RWPE2 (cell line): ENCODE measurements around the gene ZDHHC17.

Source experiments
- ATAC-seq: fragments of 200-7000 bp; cut with Tn5 transposase; 3 replicates; pipeline ENCODE4 v1.9.1; 2021; ENCODE audit warnings: low read depth
- DNase-seq: peaks from one replicate; pipeline ENCODE4 v3.0.0-alpha.2; 2020; ENCODE audit warnings: low spot score
- H3K27ac ChIP-seq: fragments of 450-650 bp; 2 replicates; pipeline ENCODE4 v1.5.1; 2017; ENCODE audit warnings: mild to moderate bottlenecking; ENCODE audit not compliant: poor library complexity, severe bottlenecking
- H3K27me3 ChIP-seq: fragments of 250-450 bp; sonication (Bioruptor Pico); 2 replicates; pipeline ENCODE4 v1.5.1; 2021; ENCODE audit warnings: mild to moderate bottlenecking, moderate library complexity; ENCODE audit not compliant: insufficient read depth, poor library complexity, severe bottlenecking
- H3K36me3 ChIP-seq: fragments of 250-450 bp; sonication (Bioruptor Pico); 2 replicates; pipeline ENCODE4 v1.5.1; 2020; ENCODE audit warnings: low read depth, mild to moderate bottlenecking, moderate library complexity
- H3K4me1 ChIP-seq: fragments of 250-450 bp; sonication (Bioruptor Pico); 2 replicates; pipeline ENCODE4 v1.5.1; 2021; ENCODE audit warnings: mild to moderate bottlenecking, moderate library complexity; ENCODE audit not compliant: insufficient read depth, poor library complexity, severe bottlenecking
- H3K4me3 ChIP-seq: fragments of 250-450 bp; sonication (Bioruptor Pico); 2 replicates; pipeline ENCODE4 v1.5.1; 2021; ENCODE audit warnings: mild to moderate bottlenecking, moderate library complexity; ENCODE audit not compliant: severe bottlenecking
- H3K9me3 ChIP-seq: fragments of 250-450 bp; sonication (Bioruptor Pico); 2 replicates; pipeline ENCODE4 v1.5.1; 2021; ENCODE audit warnings: mild to moderate bottlenecking, moderate library complexity; ENCODE audit not compliant: severe bottlenecking
- TF ChIP-seq, protein P1 (sequence below): fragments of 450-650 bp; IDR thresholded peaks from one replicate; pipeline ENCODE4 v1.5.1; 2017; ENCODE audit warnings: mild to moderate bottlenecking, moderate library complexity; ENCODE audit not compliant: poor library complexity, severe bottlenecking

The ZDHHC17 gene

DNA sequence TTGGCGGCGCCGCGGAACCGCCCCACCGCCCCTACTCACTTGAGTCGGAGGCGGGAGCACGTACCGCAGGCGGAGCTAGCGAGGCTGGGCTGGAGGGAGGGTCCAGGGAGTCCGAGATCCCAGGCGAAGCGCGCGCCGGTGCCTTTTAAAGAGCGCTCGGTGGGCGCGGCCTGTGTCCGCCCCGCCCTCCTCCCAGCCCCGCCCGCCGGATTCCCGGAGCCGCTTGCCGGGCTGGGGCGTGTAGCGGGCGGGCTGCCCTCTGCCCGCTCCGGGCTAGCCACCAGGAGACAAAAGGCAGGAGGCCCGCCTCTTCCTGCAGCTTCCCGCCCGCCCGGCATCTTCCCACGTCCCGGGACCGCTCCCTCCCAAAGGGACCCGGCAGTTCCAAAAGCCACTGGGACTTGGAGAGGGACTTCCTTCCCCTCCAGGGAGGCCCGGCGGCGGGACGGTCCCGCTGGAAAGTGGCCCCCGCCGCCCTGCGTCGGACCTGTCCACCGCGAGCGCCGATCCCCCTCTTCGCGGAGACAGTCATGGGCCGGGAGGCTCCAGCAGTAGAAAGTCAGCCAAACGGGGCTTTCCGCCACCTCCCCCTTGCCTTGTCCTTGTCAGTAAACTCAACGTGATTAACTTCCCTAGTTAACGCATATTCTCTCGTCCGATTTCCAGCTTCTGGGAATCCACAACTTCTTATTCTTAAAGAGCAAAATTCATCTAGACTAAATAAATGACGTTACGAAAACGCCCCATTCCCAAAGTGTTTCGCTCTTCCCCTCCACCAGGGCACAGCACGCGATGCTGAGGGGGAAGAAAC lies 115.2 kb downstream of the ZDHHC17 start, which contains the start of gene CSRP2:
Gene CSRP2 (minus strand): TSS at position 121 of the 811 bp plus-strand sequence. CDS start 12,759 bp downstream, outside the sequence.
- TF ChIP-seq, protein P1, sequence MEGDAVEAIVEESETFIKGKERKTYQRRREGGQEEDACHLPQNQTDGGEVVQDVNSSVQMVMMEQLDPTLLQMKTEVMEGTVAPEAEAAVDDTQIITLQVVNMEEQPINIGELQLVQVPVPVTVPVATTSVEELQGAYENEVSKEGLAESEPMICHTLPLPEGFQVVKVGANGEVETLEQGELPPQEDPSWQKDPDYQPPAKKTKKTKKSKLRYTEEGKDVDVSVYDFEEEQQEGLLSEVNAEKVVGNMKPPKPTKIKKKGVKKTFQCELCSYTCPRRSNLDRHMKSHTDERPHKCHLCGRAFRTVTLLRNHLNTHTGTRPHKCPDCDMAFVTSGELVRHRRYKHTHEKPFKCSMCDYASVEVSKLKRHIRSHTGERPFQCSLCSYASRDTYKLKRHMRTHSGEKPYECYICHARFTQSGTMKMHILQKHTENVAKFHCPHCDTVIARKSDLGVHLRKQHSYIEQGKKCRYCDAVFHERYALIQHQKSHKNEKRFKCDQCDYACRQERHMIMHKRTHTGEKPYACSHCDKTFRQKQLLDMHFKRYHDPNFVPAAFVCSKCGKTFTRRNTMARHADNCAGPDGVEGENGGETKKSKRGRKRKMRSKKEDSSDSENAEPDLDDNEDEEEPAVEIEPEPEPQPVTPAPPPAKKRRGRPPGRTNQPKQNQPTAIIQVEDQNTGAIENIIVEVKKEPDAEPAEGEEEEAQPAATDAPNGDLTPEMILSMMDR: no peak
- Histone ChIP-seq H3K9me3 (no peaks in the 10 kb centered on the region), H3K4me3 (peak within 1 kb of the TSS; percentile 76), H3K4me1 (peaks cover 12% of the 10 kb centered on the region), H3K27ac (peak within 1 kb of the TSS; percentile 36), H3K27me3 (no peaks in the 10 kb centered on the region), H3K36me3 (no peaks in the 10 kb centered on the region)
- DNase-seq: peak; percentile 84
- peak; percentile 83 for ATAC-seq

DNA sequence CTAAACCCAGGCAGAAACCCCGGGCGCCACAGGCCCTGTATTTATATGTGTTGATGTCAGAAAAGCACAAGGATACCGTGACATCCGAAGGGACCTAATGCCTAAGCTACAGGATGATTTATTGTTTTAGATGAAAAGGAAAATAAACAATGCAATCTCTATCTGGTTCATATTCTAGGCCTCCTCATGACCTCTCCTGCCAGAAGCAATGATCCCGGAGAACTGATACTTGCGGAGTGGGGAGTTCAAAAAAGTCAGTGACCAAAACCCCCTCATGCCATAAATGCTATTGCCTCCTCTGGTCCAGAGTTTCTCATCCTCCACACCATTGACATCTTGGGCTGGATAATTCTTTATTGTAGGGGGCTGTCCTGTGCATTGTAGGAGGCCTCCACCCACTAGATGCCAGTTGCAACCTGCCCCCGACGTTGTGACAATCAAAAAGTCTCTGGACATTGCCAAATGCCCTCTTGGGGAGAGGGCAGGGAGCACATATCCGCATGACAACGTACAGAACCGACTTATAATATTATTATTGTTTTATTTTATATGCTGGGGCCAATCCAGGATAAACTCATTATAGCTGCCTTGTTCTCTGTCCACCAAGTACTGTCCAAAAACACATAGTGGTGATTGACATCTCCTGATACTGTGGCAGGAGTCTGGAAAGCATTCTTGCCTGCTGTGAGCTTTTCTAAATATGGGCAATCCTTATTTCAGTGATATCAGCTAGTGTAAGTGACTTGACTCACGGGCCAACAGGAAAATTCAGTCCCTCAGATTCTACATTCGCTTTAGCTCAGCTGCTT lies 116.0 kb downstream of the ZDHHC17 start:
- Histone ChIP-seq H3K4me1 (peaks cover 12% of the 10 kb centered on the region), H3K27ac (peak overlapping the region; percentile 36), H3K27me3 (no peaks in the 10 kb centered on the region), H3K36me3 (no peaks in the 10 kb centered on the region), H3K9me3 (no peaks in the 10 kb centered on the region), H3K4me3 (peak overlapping the region; percentile 76)
- TF ChIP-seq, protein P1: no peak
- no peak for DNase-seq
- no peak for ATAC-seq

DNA sequence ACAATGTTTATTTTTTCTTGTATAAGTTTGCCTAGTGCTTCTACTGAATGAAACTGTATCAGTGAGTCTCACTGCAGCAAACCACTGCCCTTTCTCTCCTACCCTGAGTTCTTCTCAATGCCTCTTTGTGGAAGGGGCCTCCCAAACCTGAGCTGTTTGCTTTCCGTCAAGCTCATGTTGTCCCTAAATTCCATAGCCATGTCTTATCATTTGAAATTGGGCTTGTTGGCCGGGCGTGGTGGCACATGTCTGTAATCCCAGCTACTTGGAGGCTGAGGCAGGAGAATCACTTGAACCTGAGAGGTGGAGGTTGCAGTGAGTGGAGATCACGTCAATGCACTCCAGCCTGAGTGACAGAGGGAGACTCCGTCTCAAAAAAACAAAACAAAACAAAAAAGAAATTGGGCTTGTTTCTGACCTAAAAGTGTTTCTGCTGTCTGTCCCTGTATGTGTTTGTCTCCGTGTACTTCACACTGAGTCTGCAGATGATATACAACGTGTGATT lies 116.7 kb downstream of the ZDHHC17 start:
- H3K27ac ChIP-seq: no peak overlapping the region
- peaks cover 12% of the 10 kb centered on the region for H3K4me1 ChIP-seq
- H3K9me3 ChIP-seq: no peaks in the 10 kb centered on the region
- DNase-seq (no peak), ATAC-seq (no peak)
- no peak overlapping the region for H3K4me3 ChIP-seq
- H3K36me3 ChIP-seq: no peaks in the 10 kb centered on the region
- TF ChIP-seq, protein P1: no peak
- no peaks in the 10 kb centered on the region for H3K27me3 ChIP-seq

DNA sequence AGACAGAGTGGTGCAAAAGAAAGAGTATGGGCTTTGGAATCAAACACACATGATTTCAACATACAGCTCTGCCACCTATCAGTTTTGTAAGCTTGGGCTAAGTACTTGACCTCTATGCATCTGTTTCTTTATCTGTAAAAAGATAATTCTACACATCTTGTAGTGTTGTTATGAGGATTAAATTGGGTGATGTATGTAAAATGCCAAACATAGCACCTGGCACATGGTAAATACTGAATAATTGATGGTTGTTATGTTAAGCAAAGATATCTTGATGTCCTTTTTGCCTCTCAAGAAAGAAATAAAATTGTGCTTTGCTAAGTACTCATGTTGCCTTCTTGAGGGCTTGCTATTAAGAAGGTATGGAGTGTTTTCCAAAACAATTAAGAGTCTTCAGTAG lies 117.2 kb downstream of the ZDHHC17 start:
- Histone ChIP-seq H3K4me1 (peaks cover 12% of the 10 kb centered on the region), H3K36me3 (no peaks in the 10 kb centered on the region), H3K27ac (no peak overlapping the region), H3K4me3 (no peak overlapping the region), H3K27me3 (no peaks in the 10 kb centered on the region), H3K9me3 (no peaks in the 10 kb centered on the region)
- ATAC-seq: no peak
- TF ChIP-seq, protein P1: no peak
- no peak for DNase-seq
